H9 (cell line): Measurements from ENCODE around the gene AGO1. TPM values are rescaled to one million over a fixed set of nuclear protein-coding genes. Genes with fewer than 3 reads are reported as not detected.

Source experiments
- DNase-seq: peaks from one replicate; pipeline ENCODE4 v3.0.0-alpha.2; 2017
- H2AFZ ChIP-seq: one replicate; pipeline ENCODE4 v1.6.1; 2013; ENCODE audit warnings: mild to moderate bottlenecking, low read length, control low read depth, moderate library complexity
- H2AK5ac ChIP-seq: 2 replicates; pipeline ENCODE4 v1.6.1; 2013; ENCODE audit warnings: low read length, control low read depth, mixed read lengths; ENCODE audit not compliant: insufficient read length
- H2BK120ac ChIP-seq: one replicate; pipeline ENCODE4 v1.6.1; 2013; ENCODE audit warnings: low read depth, mild to moderate bottlenecking, low read length, control low read depth, inconsistent platforms; ENCODE audit not compliant: poor library complexity, severe bottlenecking
- H2BK12ac ChIP-seq: 2 replicates; pipeline ENCODE4 v1.6.1; 2013; ENCODE audit warnings: low read length, control low read depth, mixed read lengths, low read depth; ENCODE audit not compliant: insufficient read length
- H2BK15ac ChIP-seq: 2 replicates; pipeline ENCODE4 v1.6.1; 2013; ENCODE audit warnings: low read depth, low read length, control low read depth
- H2BK20ac ChIP-seq: one replicate; pipeline ENCODE4 v1.6.1; 2013; ENCODE audit warnings: low read depth, mild to moderate bottlenecking, low read length, control low read depth, inconsistent platforms; ENCODE audit not compliant: poor library complexity, severe bottlenecking
- H2BK5ac ChIP-seq: 2 replicates; pipeline ENCODE4 v1.6.1; 2013; ENCODE audit warnings: low read length, control low read depth, mixed read lengths; ENCODE audit not compliant: insufficient read length
- H3K14ac ChIP-seq: 2 replicates; pipeline ENCODE4 v1.6.1; 2013; ENCODE audit warnings: low read length, control low read depth; ENCODE audit not compliant: insufficient read depth
- H3K18ac ChIP-seq: 2 replicates; pipeline ENCODE4 v1.6.1; 2013; ENCODE audit warnings: low read depth, mild to moderate bottlenecking, mixed read lengths, low read length, control low read depth; ENCODE audit not compliant: insufficient read length
- H3K23ac ChIP-seq: 2 replicates; pipeline ENCODE4 v1.6.1; 2013; ENCODE audit warnings: low read length, control low read depth, mixed read lengths, low read depth; ENCODE audit not compliant: insufficient read length
- H3K23me2 ChIP-seq: 2 replicates; pipeline ENCODE4 v1.6.1; 2013; ENCODE audit warnings: low read depth, mild to moderate bottlenecking, mixed read lengths, low read length, control low read depth; ENCODE audit not compliant: insufficient read length, poor library complexity, severe bottlenecking
- H3K27ac ChIP-seq: 2 replicates; pipeline ENCODE4 v1.5.1; 2013; ENCODE audit warnings: low read length, control low read depth, mixed read lengths, low read depth; ENCODE audit not compliant: insufficient read length
- H3K27me3 ChIP-seq: 2 replicates; pipeline ENCODE4 v1.6.1; 2013; ENCODE audit warnings: low read length, control low read depth, inconsistent platforms; ENCODE audit not compliant: insufficient read depth
- H3K4ac ChIP-seq: 2 replicates; pipeline ENCODE4 v1.6.1; 2013; ENCODE audit warnings: low read depth, mild to moderate bottlenecking, control low read depth, inconsistent platforms, low read length, moderate library complexity
- H3K4me1 ChIP-seq: 2 replicates; pipeline ENCODE4 v1.6.1; 2013; ENCODE audit warnings: low read length, control low read depth, inconsistent platforms; ENCODE audit not compliant: insufficient read depth
- H3K4me2 ChIP-seq: 2 replicates; pipeline ENCODE4 v1.6.1; 2013; ENCODE audit warnings: low read length, control low read depth, mixed read lengths; ENCODE audit not compliant: insufficient read length, insufficient read depth
- H3K56ac ChIP-seq: 2 replicates; pipeline ENCODE4 v1.6.1; 2013; ENCODE audit warnings: low read depth, mild to moderate bottlenecking, mixed read lengths, low read length, control low read depth; ENCODE audit not compliant: insufficient read length
- H3K79me1 ChIP-seq: 2 replicates; pipeline ENCODE4 v1.6.1; 2013; ENCODE audit warnings: low read depth, mild to moderate bottlenecking, moderate library complexity, low read length, control low read depth, inconsistent platforms; ENCODE audit not compliant: insufficient read depth, poor library complexity, severe bottlenecking
- H3K79me2 ChIP-seq: 2 replicates; pipeline ENCODE4 v1.6.1; 2013; ENCODE audit warnings: low read length, control low read depth, inconsistent platforms; ENCODE audit not compliant: insufficient read depth
- H3K9ac ChIP-seq: 2 replicates; pipeline ENCODE4 v1.6.1; 2013; ENCODE audit warnings: low read length, control low read depth, mixed read lengths; ENCODE audit not compliant: insufficient read length; ENCODE audit errors: extremely low read depth
- H3K9me3 ChIP-seq: one replicate; pipeline ENCODE4 v1.6.1; 2013; ENCODE audit warnings: low read depth, low read length, inconsistent platforms; ENCODE audit not compliant: control insufficient read depth
- H3T11ph ChIP-seq: one replicate; pipeline ENCODE4 v1.6.1; 2013; ENCODE audit warnings: mild to moderate bottlenecking, low read length, control low read depth, inconsistent platforms
- H4K20me1 ChIP-seq: one replicate; pipeline ENCODE4 v1.6.1; 2013; ENCODE audit not compliant: control insufficient read depth, insufficient read length, insufficient read depth
- H4K5ac ChIP-seq: 2 replicates; pipeline ENCODE4 v1.6.1; 2013; ENCODE audit warnings: low read depth, mild to moderate bottlenecking, mixed read lengths, low read length, control low read depth; ENCODE audit not compliant: insufficient read length
- H4K8ac ChIP-seq: replicated peaks from 2 replicates; pipeline ENCODE4 v1.6.1; 2013; ENCODE audit warnings: low read length, control low read depth, mixed read lengths, low read depth; ENCODE audit not compliant: insufficient read length
- H4K91ac ChIP-seq: 2 replicates; pipeline ENCODE4 v1.6.1; 2013; ENCODE audit warnings: low read depth, mild to moderate bottlenecking, moderate library complexity, mixed read lengths, low read length, control low read depth; ENCODE audit not compliant: insufficient read length
- H3K27ac Mint-ChIP-seq, 3 experiments: 2 replicates in 2 of 3; 3 replicates in 1 of 3; pipeline ENCODE4 v1.8.0; 2020 to 2021; ENCODE audit warnings: mixed read lengths in 3 of 3, mild to moderate bottlenecking in 1 of 3, moderate library complexity in 1 of 3
- H3K27me3 Mint-ChIP-seq: 2 replicates; pipeline ENCODE4 v1.8.0; 2021; ENCODE audit warnings: low read depth, mild to moderate bottlenecking, moderate library complexity, mixed read lengths
- H3K36me3 Mint-ChIP-seq, 3 experiments: 2 replicates in 2 of 3; 3 replicates in 1 of 3; pipeline ENCODE4 v1.8.0; 2020 to 2021; ENCODE audit warnings: low read depth in 3 of 3, mixed read lengths in 3 of 3; ENCODE audit not compliant: insufficient read depth in 1 of 3
- H3K4me1 Mint-ChIP-seq, 2 experiments: 2 replicates each; pipeline ENCODE4 v1.8.0; 2020; ENCODE audit warnings: mixed read lengths in 2 of 2
- H3K4me3 Mint-ChIP-seq, 2 experiments: 2 replicates in 1 of 2; 3 replicates in 1 of 2; pipeline ENCODE4 v1.8.0; 2020 to 2021; ENCODE audit warnings: mild to moderate bottlenecking in 2 of 2, mixed read lengths in 2 of 2, moderate library complexity in 1 of 2
- H3K9me3 Mint-ChIP-seq, 2 experiments: 2 replicates in 1 of 2; 3 replicates in 1 of 2; pipeline ENCODE4 v1.8.0; 2020; ENCODE audit warnings: mild to moderate bottlenecking in 2 of 2, mixed read lengths in 2 of 2, moderate library complexity in 1 of 2
- CTCF ChIP-seq: fragments of 200-600 bp; sonication (generic); conservative IDR thresholded peaks from 3 replicates; pipeline ENCODE4 v1.8.0; 2021; ENCODE audit warnings: antibody characterized with exemption, mild to moderate bottlenecking
- WGBS: extraction: QIAGEN DNeasy Blood & Tissue Kit; methylation state at CpG from one replicate; pipeline ENCODE4 v1.1.7; 2013; ENCODE audit warnings: missing lambda C conversion rate, low lambda C conversion rate, mixed read lengths; ENCODE audit not compliant: insufficient read length; ENCODE audit errors: extremely low coverage; 5-methylcytosine and 5-hydroxymethylcytosine counted together
- total RNA-seq: library from RNA; stranded (reverse); gene quantifications from 2 replicates; pipeline ENCODE4 v1.2.1, GENCODE V29; 2021

The AGO1 gene
- total RNA-seq, 1 experiment from 2014 or later: 74.2 TPM

DNA sequence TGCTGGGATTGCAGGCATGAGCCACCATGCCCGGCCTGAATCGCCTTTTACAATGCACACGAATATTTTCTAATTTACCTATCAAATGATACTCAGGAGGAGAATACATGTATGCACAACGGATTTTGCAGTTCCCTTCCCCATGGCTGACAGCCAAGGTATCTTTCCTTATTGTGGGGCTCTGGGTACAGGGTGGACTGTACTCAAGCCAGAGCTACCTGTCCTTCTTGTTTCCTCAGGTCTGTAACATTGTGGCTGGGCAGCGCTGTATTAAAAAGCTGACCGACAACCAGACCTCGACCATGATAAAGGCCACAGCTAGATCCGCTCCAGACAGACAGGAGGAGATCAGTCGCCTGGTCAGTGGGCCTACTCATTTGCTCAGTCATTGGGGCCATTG lies 18.2 kb downstream of the AGO1 start:
- Histone ChIP-seq H3K27me3 (no peaks in the 10 kb centered on the region), H4K91ac (no peak overlapping the region), H3K79me1 (no peaks in the 10 kb centered on the region), H2BK15ac (no peak overlapping the region), H4K8ac (no peak overlapping the region), H2AFZ (no peak overlapping the region), H2AK5ac (no peak overlapping the region), H3K9ac (no peak overlapping the region), H3T11ph (no peak overlapping the region), H3K23me2 (no peaks in the 10 kb centered on the region), H3K56ac (no peak overlapping the region), H3K79me2 (no peaks in the 10 kb centered on the region), H2BK12ac (no peak overlapping the region), H3K23ac (no peak overlapping the region), H2BK20ac (no peak overlapping the region), H3K27ac (no peak overlapping the region), H3K18ac (no peak overlapping the region), H3K4ac (no peak overlapping the region), H4K5ac (no peak overlapping the region), H2BK5ac (no peak overlapping the region), H3K14ac (no peak overlapping the region), H3K4me1 (no peaks in the 10 kb centered on the region), H3K4me2 (no peak overlapping the region), H4K20me1 (no peaks in the 10 kb centered on the region), H3K9me3 (no peaks in the 10 kb centered on the region), H2BK120ac (no peak overlapping the region)
- Mint-ChIP-seq H3K4me1 (no peaks in the 10 kb centered on the region), H3K36me3 (peaks cover 36 to 93% (median 74%) of the 10 kb centered on the region in 3 experiments; a peak in 6 of 7 replicates), H3K27me3 (no peaks in the 10 kb centered on the region), H3K9me3 (no peaks in the 10 kb centered on the region), H3K27ac (peak overlapping the region in 1 of 3 experiments; percentile 54; a peak in 1 of 7 replicates), H3K4me3 (no peak overlapping the region)
- no peak for TF ChIP-seq CTCF
- no peak for DNase-seq
- WGBS: no CpG with 5 or more reads among the region's 9 CpGs
